DMS 273 (cell line): Measurements from ENCODE around the gene ZNF284.

Experiments
- DNase-seq: peaks from one replicate; lab custom pipeline; 2025; ENCODE audit not compliant: unreplicated experiment; lab: John Stamatoyannopoulos, UW

ZNF284 gene

DNA sequence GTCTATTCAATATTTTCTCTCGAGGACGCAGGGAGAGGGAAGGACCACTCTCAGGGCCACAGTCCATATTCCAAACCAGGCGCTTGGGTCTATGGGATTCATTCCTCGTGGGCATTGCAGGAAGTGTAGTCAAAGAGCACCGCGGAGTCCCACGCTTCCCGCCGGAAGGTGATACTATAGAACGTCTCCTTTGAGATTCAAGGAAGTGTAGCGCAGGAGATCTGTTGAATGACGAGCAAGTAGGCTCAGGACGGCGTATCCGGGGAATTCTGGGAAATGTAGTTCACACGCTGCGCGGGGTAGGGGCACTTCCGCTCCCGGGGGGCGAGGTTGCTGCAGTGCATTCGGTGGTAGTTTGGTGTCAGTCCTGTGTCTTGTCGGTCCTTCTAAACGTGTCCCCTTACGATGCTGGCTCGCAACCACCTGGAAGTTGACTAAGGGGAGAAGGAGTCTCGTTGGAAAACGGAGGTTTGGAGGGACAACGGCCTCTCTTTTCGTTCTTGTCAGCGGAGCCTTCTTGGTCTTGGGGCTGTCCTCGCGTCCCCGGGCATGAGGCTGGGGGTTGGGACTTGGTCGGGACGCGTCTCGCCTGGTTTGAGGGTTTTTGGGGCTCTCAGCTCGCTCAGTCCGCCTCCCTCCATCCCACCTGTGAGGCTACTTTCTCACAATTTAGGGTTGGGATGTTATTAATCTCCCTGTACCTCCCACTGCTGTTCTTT lies at the start of gene ZNF284:
TSS of gene ZNF284 (plus strand) at position 336 of the 719 bp plus-strand sequence. CDS start 4,231 bp downstream, outside the sequence.
- peak; percentile 93 for DNase-seq

DNA sequence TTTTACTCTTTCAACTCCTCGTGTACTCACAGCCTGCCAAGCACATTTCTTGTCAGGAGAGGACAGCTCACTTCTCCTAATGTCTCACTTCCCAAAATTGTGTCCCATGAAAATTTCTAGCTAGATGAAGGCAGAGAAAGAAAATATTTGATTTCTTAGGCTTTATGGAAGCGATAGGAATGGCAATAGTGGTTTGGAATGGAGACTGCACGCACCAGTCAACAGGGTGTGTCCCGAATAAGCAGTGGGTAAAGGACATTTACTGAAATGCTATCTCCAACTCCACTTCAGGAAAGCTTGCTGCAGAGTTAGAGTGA lies 47.1 kb upstream of the ZNF284 start:
- no peak for DNase-seq

DNA sequence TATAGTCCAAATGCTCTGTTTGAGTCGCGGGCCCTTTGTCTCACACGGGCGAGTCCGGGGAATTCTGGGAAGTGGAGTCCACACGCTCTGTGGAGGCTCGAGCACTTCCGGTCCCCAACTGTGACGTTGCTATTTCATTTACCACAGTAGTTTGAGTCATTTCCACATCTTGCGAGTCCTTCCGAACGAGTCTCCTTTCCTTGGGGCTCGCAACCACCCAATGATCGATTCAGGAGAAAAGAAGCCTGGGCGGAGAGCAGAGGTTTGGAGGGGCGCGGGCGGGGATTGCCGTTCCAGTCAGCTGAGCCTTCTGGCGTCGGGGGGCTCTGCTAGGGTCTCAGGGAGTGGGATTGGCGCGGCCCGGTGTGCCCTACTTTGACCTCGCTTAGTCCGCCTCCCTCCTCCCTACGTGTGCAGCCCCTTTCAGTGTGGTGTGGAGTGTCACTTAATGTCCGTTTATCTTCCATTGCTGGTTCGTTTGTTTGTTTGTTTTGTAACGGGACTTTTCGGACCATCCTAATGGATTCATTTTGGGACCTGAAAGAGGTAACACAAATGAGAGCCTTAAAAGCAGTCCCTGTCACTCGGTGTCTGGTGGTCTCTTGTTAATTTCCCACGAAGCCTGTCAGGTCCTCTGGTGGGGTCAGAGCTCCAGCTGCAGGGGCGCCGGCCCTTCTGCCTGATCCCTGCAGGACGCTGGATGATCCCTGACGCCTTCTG lies 46.6 kb upstream of the ZNF284 start, which contains the start of gene ZNF222:
TSS of gene ZNF222 (plus strand) at position 163 of the 720 bp plus-strand sequence. CDS start at position 221, 58 bp downstream.
- DNase-seq: peak; percentile 92

DNA sequence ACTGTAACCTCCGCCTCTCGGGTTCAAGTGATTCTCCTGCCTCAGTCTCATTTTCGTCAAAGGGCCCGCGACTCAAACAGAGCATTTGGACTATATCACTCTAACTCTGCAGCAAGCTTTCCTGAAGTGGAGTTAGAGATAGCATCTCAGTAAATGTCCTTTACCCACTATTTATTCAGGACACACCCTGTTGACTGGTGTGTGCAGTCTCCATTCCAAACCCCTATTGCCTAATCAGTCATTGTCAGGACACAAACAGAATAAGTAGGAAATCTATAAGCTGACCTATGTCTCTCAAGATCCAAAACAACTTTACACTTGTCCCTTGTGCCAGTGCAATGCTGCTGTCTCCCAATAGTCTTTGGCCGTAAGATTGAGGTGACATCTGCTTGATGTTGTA lies 45.3 kb upstream of the ZNF284 start:
- no peak for DNase-seq

DNA sequence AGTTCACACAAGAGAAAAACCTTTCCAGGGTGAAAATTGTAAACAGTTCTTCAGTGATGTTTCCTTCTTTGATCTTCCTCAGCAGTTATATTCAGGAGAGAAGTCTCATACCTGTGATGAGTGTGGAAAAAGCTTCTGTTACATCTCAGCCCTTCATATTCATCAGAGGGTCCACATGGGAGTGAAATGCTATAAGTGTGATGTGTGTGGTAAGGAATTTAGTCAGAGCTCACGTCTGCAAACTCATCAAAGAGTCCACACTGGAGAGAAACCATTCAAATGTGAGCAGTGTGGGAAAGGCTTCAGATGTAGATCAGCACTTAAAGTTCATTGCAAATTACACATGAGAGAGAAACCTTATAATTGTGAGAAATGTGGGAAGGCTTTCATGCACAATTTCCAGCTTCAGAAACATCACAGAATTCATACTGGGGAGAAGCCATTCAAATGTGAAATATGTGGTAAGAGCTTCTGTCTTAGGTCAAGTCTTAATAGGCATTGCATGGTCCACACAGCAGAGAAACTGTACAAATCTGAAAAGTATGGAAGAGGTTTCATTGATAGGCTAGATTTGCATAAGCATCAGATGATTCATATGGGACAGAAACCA lies 39.9 kb upstream of the ZNF284 start:
- no peak for DNase-seq

DNA sequence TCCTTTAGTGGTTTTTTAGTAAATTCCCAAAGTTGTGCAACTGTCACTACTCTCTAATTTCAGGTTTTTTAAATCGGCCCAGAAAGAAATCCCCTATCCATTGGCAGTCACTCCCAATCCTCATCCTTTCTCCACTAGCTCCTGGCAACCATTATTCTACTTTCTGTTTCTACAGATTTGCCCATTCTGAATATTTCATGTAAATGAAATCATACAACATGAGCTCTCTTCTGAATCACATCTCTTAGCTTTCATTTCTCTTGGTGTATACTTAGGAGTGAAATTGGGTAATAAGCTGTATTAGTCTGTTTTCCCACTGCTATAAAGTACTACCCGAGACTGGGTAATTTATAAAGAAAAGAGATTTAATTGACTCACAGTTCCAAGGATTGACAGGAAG lies 29.8 kb upstream of the ZNF284 start:
- no peak for DNase-seq

DNA sequence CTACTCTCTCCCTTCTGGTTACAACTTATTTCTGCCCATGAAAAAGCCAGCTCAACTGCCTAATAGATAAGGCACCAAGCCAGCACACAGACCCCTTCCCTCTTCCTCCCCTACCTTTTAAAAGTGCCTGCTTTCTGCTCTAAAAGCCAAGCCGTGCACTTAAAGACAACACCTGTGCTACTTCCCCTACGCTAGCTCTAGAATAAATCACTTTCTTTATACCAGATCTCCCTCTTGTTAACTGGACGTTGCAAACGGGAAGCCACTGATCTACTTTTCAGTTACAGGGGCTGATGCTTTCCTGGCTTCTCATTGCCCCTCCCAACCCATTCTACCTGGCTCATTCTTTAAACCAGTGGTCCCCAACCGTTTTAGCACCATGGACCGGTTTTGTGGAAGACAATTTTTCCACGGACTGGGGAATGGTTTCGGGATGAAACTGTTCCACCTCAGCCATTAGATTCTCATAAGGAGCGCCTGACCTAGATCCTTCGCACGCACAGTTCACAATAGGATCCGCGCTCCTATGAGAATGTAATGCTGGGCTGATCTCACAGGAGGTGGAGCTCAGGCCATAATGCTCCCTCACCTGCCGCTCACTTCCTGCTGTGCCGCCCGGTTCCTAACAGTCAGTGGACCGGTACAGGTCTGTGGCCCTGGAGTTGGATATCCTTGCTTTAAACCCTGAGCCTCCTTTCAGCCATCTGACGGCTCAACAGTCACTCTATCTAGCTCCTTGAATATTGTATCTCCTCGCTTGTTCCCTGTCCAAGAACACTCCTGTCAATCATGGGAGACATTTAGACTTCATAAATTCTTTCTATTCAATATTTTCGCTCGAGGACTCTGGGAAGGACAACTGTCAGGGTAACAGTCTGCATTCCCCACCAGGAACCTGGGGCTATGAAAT lies 21.0 kb upstream of the ZNF284 start:
- no peak for DNase-seq

DNA sequence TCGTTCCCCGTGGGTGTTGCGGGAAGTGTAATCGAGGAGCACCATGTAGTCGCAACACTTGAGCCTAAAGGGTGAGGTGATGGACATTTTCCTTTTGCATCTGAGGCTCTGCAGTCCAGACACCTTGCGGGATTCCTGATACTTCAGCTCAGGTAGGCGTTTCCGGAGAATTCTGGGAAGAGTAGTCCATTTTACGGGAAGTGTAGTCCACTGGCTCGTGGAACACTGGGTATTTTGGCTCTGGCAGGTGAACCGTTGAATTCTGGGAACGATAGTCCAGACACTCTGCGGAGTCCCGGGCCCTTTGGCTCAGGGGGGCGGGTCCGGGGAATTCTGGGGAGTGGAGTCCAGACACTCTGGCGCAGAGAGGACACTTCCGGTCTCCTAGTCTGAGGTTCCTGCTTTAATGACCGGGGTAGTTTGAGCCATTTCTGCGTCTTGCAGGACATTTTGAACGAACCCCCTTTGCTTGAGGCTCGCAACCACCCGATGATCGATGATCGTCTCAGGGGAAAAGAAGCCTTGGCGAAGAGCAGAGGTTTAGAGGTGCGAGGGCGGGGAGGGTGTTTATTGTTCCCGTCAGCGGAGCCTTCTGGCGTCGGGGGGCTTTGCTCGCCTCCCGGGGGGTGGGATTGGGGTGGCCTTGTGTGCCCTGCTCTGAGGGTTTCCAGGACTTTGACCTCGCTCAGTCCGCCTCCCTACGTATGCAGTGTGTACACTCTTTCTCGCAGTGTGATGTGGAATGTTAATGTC lies 20.1 kb upstream of the ZNF284 start, which contains the start of gene ZNF223:
TSS of gene ZNF223 (plus strand) at position 387 of the 753 bp plus-strand sequence. CDS start 3,141 bp downstream, outside the sequence.
- DNase-seq: peak; percentile 96

DNA sequence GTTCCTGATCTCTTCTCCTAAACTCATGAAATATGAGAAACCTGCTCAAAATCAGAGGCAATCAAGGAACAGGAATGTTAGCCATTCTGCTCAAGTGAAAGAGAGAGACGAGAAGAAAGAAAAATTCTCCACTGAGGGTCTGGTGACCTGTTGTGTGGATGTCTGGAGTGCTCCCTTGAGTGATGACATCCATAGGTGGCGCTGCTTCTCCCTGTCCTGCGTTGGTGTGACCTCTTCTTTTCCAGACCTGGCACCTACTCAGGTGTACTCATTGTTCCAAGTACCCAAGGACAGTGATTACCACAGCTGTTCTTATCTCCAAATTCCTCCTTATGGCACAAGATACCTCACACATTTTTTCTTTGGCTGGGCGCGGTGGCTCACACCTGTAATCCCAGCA lies 16.1 kb upstream of the ZNF284 start:
- DNase-seq: no peak

DNA sequence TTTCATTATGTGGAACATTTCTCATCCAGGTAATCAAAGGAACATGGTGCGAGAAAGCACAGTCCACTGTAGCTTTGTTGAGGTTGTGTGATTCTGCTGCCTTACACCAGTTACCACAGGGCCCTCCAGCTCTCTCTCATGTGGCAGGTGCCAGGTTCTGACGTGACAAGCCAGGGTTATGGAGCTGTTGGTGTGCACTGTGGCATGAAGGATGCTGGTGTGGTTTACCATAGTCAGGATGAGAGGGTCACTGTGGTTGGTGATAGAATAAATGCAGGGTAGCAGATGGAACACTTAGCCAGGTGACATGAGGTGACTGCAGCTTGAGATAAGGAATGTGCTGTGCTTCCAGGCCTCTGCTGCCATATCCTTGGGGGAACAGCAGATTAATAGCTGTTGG lies 12.7 kb upstream of the ZNF284 start:
- DNase-seq: no peak

DNA sequence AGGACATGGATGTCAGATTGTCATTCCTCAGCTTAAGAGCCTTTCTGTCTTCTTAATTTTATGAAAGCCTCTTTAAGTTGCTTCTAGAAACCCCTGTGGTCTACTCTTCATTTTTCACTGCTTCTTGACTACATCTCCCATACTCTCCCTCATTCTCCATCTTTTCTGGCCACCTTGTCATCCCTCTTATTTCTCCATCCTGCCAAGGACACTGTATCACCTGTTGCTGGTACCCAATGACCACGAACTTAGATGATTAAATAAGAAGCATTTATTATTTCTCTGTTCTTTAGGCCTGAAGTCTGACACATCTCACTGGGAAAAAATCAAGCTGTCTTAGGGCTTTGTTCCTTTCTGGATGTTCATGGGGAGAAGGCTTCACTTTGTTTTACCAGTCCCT lies 10.9 kb upstream of the ZNF284 start:
- DNase-seq: no peak

DNA sequence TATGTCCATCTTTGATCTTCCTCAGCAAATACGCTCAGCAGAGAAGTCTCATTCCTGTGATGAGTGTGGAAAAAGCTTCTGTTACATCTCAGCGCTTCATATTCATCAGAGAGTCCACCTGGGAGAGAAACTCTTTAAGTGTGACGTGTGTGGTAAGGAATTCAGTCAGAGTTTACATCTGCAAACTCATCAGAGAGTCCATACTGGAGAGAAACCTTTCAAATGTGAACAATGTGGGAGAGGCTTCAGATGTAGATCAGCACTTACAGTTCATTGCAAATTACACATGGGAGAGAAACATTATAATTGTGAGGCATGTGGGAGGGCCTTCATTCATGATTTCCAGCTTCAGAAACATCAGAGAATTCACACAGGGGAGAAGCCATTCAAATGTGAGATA lies 5.7 kb upstream of the ZNF284 start:
- DNase-seq: no peak

DNA sequence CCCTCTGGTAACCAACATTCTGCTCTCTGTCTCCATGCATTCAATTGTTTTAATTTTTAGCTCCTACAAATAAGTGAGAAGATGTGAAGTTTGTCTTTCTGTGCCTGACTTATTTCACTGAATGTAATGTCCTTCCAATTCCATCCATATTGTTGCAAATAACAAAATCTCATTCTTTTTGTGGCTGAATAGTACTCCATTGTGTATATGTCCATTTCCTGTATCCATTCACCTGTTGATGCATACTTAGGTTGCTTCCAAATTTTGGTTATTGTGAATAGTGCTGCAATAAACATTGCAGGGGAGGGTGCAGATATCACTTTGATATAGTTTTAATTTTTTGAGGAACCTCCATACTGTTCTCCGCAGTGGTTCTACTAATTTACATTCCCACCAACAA lies 2.5 kb upstream of the ZNF284 start:
- DNase-seq: no peak

DNA sequence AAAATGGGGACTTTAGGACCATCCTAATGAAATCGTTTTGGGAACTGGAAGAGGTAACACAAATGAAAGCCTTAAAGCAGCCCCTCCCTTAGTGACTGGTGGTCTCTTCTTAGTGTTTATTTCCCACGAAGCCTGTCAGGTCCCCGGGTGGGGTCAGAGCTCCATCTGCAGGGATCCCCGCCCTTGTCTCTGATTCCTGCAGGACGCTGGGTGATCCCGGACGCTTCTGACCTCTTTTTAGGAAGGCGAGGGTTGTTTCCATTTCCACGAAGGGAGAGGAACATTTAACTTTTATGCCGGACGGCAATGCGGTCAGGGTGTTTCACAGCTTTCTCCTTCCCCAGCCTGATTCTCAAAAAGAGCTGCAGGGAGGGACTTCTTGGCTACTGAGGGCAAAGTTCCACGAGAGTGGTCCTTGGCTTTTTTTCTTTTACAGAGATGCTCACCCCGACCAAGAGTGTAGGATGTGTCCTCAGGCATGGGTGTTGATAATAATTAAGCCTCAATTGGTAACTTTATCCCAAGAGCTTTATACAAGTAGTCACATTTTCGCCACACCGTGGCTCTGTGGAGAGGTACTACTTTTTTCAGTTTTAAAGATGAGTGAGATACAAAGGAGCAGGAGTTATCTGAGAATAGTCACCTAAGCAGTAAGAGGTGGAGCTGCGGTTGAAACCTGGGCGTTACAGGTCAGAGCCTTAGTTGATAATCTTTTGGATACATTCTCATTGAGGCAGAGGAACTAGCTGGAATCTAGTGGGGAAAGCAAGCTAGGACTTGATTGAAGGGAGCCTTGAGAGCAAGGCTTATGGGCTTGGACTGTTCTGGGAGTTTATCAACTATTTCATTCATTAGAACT lies 813 bp downstream of the ZNF284 start:
- DNase-seq: no peak

DNA sequence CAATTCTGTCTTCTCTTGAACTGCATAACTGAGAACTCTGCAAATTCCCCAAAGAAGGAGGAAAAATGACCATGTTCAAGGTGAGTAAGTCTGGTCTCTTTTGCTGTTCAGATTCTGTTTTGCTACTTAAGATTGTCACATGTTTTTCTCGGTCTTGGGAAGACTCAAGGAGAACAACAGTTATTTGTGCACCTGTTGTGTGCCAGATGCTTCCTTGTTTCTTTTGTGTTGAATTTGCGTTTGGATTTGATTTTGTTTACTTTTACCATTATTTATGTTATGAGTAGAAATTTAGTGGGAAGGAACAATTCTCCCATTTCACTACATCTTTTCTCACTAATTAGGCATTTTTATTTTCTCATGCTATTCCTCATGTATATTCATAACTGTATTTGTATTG lies 4.4 kb downstream of the ZNF284 start:
- no peak for DNase-seq

DNA sequence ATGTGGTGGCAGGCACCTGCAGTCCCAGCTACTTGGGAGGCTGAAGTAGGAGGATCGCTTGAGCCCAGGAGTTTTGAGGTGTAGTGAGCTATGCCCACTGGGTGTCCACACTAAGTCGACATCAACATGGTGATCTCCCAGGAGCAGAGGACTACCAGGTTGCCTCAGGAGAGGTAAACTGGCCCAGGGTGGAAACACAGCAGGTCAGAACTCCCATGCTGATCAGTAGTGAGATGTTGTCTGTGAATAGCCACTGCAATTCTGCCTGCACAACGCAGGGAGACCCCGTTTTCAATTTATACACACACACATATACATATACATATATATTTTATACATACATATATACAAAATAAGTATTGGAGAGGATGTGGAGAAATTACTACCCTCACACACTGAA lies 20.1 kb downstream of the ZNF284 start:
- no peak for DNase-seq

DNA sequence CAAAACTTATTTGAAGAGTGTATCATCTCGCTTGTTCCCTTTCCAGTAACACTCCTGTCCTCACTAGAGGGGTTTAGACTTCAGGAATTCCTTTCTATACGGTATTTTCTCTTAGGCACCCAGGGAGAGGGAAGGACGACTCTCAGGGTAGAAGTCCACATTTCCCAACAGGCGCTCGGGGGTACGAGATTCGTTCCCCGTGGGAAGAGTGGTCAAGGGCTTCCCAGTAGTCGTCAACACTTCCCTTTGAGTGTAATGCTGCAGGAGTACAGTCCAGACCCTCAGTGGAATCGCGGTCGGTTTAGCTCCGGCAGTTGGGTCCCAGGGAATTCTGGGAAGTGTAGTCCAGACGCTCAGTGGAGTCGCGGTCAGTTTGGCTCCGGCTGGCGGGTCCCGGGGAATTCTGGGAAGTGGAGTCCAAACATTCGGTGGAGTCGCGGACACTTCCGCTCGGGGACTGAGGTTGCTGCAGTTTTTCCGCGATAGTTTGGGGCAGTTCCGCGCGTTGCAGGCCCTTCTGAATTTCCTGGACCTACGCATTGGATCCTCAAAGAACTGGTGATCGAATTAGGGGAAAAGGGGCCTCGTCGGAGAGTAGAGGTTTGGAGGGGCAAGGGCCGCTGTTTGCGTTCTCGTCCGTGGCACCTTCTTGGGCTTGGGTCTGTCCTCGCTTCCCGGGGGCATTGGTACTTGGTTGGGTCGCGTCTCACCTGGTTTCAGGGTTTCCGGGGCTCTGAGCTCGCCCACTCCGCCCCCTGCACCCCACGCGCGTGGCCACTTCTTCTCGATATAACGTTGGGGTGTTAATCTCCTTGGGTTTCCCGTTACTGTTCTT lies 22.2 kb downstream of the ZNF284 start, which contains the start of gene ZNF224:
TSS of gene ZNF224 (plus strand) at position 431 of the 835 bp plus-strand sequence. CDS start 3,513 bp downstream, outside the sequence.
- peak; percentile 96 for DNase-seq

DNA sequence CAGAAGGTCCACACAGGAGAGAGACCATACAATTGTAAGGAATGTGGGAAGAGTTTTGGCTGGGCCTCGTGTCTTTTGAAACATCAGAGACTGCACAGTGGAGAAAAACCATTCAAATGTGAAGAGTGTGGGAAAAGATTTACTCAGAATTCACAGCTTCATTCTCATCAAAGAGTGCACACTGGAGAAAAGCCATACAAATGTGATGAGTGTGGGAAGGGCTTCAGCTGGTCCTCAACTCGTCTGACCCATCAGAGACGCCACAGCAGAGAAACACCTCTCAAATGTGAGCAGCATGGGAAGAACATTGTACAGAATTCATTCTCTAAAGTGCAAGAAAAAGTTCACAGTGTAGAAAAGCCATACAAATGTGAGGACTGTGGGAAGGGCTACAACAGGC lies 35.8 kb downstream of the ZNF284 start:
- DNase-seq: no peak
